SK-N-SH (cell line): ENCODE measurements around the gene TBX6.

ENCODE experiments used
- CHD2 ChIP-seq: fragments of 150-350 bp; IDR thresholded peaks from 2 replicates; pipeline ENCODE4 v1.6.1; 2018; ENCODE audit warnings: low read length; ENCODE audit not compliant: partially characterized antibody
- GABPA ChIP-seq: IDR thresholded peaks from 2 replicates; pipeline ENCODE4 v1.4.0; 2012; ENCODE audit warnings: low read depth, mild to moderate bottlenecking
- NFIC ChIP-seq: IDR thresholded peaks from 2 replicates; pipeline ENCODE4 v1.4.0; 2012; ENCODE audit warnings: borderline replicate concordance
- NRF1 ChIP-seq: IDR thresholded peaks from 2 replicates; pipeline ENCODE4 v1.6.1; 2012; ENCODE audit warnings: low read depth, mild to moderate bottlenecking, low read length
- REST ChIP-seq: IDR thresholded peaks from 2 replicates; pipeline ENCODE4 v1.6.1; 2012; ENCODE audit warnings: mild to moderate bottlenecking, low read depth, low read length, moderate library complexity
- SIN3A ChIP-seq: IDR thresholded peaks from 2 replicates; pipeline ENCODE4 v1.6.1; 2012; ENCODE audit warnings: low read depth, mild to moderate bottlenecking, low read length, moderate library complexity, borderline replicate concordance
- TCF12 ChIP-seq: IDR thresholded peaks from 2 replicates; pipeline ENCODE4 v1.4.0; 2012
- TF ChIP-seq, protein P1 (sequence below): fragments of 200-600 bp; sonication (generic); IDR thresholded peaks from 2 replicates; pipeline ENCODE4 v1.6.1; 2017; ENCODE audit warnings: antibody characterized with exemption, mild to moderate bottlenecking, moderate library complexity

GRCh38 chr16:30113031-30113710 is 21.4 kb upstream of the TBX6 start, which contains the start of gene GDPD3:
- no peak for TF ChIP-seq NFIC
- no peak for TF ChIP-seq TCF12
- TF ChIP-seq SIN3A, result no peak
- TF ChIP-seq GABPA, result no peak
- TF ChIP-seq, protein P1, sequence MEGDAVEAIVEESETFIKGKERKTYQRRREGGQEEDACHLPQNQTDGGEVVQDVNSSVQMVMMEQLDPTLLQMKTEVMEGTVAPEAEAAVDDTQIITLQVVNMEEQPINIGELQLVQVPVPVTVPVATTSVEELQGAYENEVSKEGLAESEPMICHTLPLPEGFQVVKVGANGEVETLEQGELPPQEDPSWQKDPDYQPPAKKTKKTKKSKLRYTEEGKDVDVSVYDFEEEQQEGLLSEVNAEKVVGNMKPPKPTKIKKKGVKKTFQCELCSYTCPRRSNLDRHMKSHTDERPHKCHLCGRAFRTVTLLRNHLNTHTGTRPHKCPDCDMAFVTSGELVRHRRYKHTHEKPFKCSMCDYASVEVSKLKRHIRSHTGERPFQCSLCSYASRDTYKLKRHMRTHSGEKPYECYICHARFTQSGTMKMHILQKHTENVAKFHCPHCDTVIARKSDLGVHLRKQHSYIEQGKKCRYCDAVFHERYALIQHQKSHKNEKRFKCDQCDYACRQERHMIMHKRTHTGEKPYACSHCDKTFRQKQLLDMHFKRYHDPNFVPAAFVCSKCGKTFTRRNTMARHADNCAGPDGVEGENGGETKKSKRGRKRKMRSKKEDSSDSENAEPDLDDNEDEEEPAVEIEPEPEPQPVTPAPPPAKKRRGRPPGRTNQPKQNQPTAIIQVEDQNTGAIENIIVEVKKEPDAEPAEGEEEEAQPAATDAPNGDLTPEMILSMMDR, result no peak
- TF ChIP-seq REST, result no peak
- no peak for TF ChIP-seq CHD2
- TF ChIP-seq NRF1, result no peak
